HepG2 (cell line): ENCODE data around the gene RNF123. TPM values are rescaled to one million over a fixed set of nuclear protein-coding genes. Genes with fewer than 3 reads are reported as not detected.

Source experiments
- ATAC-seq: fragments of 200-7000 bp; cut with Tn5 transposase; 3 replicates; pipeline ENCODE4 v1.9.1; 2020; ENCODE audit warnings: mild to moderate bottlenecking, moderate library complexity
- BruUV-seq: library from RNA; stranded (reverse); fragments of 400-500 nt; replicated peaks from 2 replicates; lab custom pipeline; 2021; lab: Mats Ljungman, UMichigan
- CTCF ChIA-PET: fragments of 300-600 bp; formaldehyde crosslinking; extraction: SDS; loops from one replicate; lab custom pipeline; 2021; ENCODE audit warnings: low total read pairs, inconsistent platforms, low intra/inter-chr PET ratio; lab: Yijun Ruan, JAX
- POLR2A ChIA-PET: fragments of 350-600 bp; sonication (Branson Sonifier 250); formaldehyde crosslinking; loops from one replicate; lab custom pipeline; 2020; ENCODE audit warnings: antibody characterized with exemption, inconsistent platforms; lab: Yijun Ruan, JAX
- DNase-seq: peaks from one replicate; pipeline ENCODE4 v3.0.0-alpha.2; 2015; ENCODE audit warnings: low spot score
- FAIRE-seq: peaks from 3 replicates; lab custom pipeline; 2011; peaks lifted over from hg19 to GRCh38; lab: Jason Lieb, UNC
- H2AFZ ChIP-seq: one replicate; pipeline ENCODE4 v1.6.1; 2011; ENCODE audit warnings: low read length, inconsistent platforms
- H3K27ac ChIP-seq: fragments of 300-600 bp; 3 replicates; pipeline ENCODE4 v1.8.0; 2011; ENCODE audit warnings: mixed run types, mild to moderate bottlenecking, mixed read lengths, low read length, inconsistent platforms; ENCODE audit not compliant: insufficient read depth; ENCODE audit errors: extremely low read length
- H3K27me3 ChIP-seq, 2 experiments: fragments of 200-600 bp in 1 of 2; 2 replicates in 1 of 2; 3 replicates in 1 of 2; pipeline versions ENCODE4 v1.6.0 to v1.8.0; 2011; ENCODE audit warnings: low read length in 2 of 2, mild to moderate bottlenecking in 2 of 2, moderate library complexity in 2 of 2, inconsistent platforms in 1 of 2; ENCODE audit not compliant: insufficient read depth in 2 of 2, control insufficient read depth in 1 of 2
- H3K36me3 ChIP-seq, 2 experiments: fragments of 200-600 bp in 1 of 2; replicated peaks in 1 of 2; 2 replicates in 1 of 2; 3 replicates in 1 of 2; pipeline versions ENCODE4 v1.5.1 to v1.8.0; 2011; ENCODE audit warnings: low read length in 2 of 2, inconsistent platforms in 1 of 2; ENCODE audit not compliant: insufficient read depth in 2 of 2, control insufficient read depth in 1 of 2
- H3K4me1 ChIP-seq: 2 replicates; pipeline ENCODE4 v1.5.1; 2012; ENCODE audit warnings: low read length, inconsistent platforms; ENCODE audit not compliant: insufficient read depth
- H3K4me2 ChIP-seq: 2 replicates; pipeline ENCODE4 v1.6.0; 2011; ENCODE audit warnings: low read depth, low read length, inconsistent platforms
- H3K4me3 ChIP-seq, 3 experiments: fragments of 200-600 bp in 1 of 3; sonication (generic), shearing (Covaris generic) in 1 of 3; replicated peaks in 1 of 3; 2 replicates each; pipeline ENCODE4 v1.5.1; 2011 to 2016; ENCODE audit warnings: low read length in 3 of 3, inconsistent platforms in 2 of 3, low read depth in 2 of 3, mild to moderate bottlenecking in 2 of 3, control low read depth in 1 of 3, mixed read lengths in 1 of 3; ENCODE audit not compliant: insufficient read depth in 1 of 3
- H3K79me2 ChIP-seq: one replicate; pipeline ENCODE4 v1.6.1; 2011; ENCODE audit warnings: low read length, inconsistent platforms; ENCODE audit not compliant: insufficient read depth
- H3K9ac ChIP-seq: 2 replicates; pipeline ENCODE4 v1.6.0; 2011; ENCODE audit warnings: mild to moderate bottlenecking, low read depth, low read length, inconsistent platforms; ENCODE audit not compliant: insufficient read depth
- H3K9me3 ChIP-seq: 2 replicates; pipeline ENCODE4 v1.5.1; 2012; ENCODE audit warnings: mild to moderate bottlenecking, low read length
- H4K20me1 ChIP-seq: 2 replicates; pipeline ENCODE4 v1.6.0; 2011; ENCODE audit warnings: inconsistent platforms, mild to moderate bottlenecking, low read length, moderate library complexity; ENCODE audit not compliant: insufficient read depth
- ZNF17 ChIP-seq: sonication (generic); formaldehyde crosslinking; IDR thresholded peaks from 2 replicates; pipeline ENCODE4 v1.5.0; 2020; ENCODE audit warnings: mild to moderate bottlenecking, missing genetic modification reagents
- ZNF841 ChIP-seq: sonication (generic); formaldehyde crosslinking; IDR thresholded peaks from 2 replicates; pipeline ENCODE4 v1.8.1; 2023; ENCODE audit warnings: missing genetic modification reagents, borderline replicate concordance
- WGBS: methylation state at CpG from one replicate; pipeline ENCODE4 v1.1.6; 2017; ENCODE audit warnings: low lambda C conversion rate; 5-methylcytosine and 5-hydroxymethylcytosine counted together
- in situ Hi-C: cut with HindIII; loops from 2 replicates; pipeline ENCODE4 v1.10.0; 2017; ENCODE audit warnings: low pct_unique_long_range_greater_than_20kb; ENCODE audit not compliant: extremely low pct_ligation_motif_present
- intact Hi-C: fragments of 100-400 bp; cut with micrococcal nuclease; formaldehyde crosslinking; loops from one replicate; pipeline ENCODE4 v1.10.0; 2022; ENCODE audit not compliant: unreplicated experiment
- polyA plus RNA-seq, 8 experiments: library from polyadenylated mRNA; depleted of rRNA in 3 of 8; stranded (reverse) in 7 of 8; unstranded in 1 of 8; fragments of >200 nt; fragmentation: Illumina TruSeq in 4 of 8; extraction: Trizol in 4 of 8; gene quantifications; 2 replicates each; pipeline versions ENCODE4 v1.2.1 to v1.2.3, GENCODE V29; 2011 to 2016; ENCODE audit warnings: low read depth in 4 of 8, missing spikeins in 1 of 8, mixed read lengths in 1 of 8; ENCODE audit not compliant: insufficient read depth in 1 of 8
- total RNA-seq, 5 experiments: library from RNA; depleted of rRNA; stranded (reverse); fragments of >200 nt; fragmentation: Illumina TruSeq; extraction: Trizol; gene quantifications; 2 replicates each; pipeline ENCODE4 v1.2.3, GENCODE V29; 2016; ENCODE audit warnings: low read depth in 1 of 5
- TF ChIP-seq, protein P1 (sequence below): sonication (generic); formaldehyde crosslinking; IDR thresholded peaks from 2 replicates; pipeline ENCODE4 v1.4.0; 2020; ENCODE audit warnings: mild to moderate bottlenecking, missing genetic modification reagents, borderline replicate concordance

RNF123 gene
- total and polyA plus RNA-seq, 2 of the 13 experiments (the other 11 are each of a cell fraction or from before 2014, with no cell fraction given) = 29.9 to 82.2 TPM

DNA sequence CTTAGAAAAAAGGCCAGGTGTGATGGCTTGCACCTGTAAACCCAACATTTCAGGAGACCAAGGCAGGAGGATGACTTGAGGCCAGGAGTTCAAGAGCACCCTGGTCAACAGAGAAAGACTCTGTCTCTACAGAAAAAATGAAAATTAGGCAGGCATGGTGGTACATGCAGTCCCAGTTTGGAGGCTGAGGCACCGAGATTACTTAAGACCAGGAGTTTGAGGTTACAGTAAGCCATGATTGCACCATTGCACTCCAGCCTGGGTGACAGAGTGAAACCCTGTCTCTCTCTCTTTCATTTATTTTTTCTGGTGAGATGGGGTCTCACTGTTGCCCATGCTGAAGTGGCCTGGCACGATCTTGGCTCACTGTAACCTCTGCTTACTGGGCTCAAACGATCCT is 72.3 kb downstream of the RNF123 start:
- H3K9me3 ChIP-seq = no peaks in the 10 kb centered on the region
- POLR2A ChIA-PET = no interaction called here
- TF ChIP-seq ZNF17 (CRISPR knock-in tag) (no peak), ZNF841 (CRISPR knock-in tag) (no peak)
- TF ChIP-seq, protein P1, sequence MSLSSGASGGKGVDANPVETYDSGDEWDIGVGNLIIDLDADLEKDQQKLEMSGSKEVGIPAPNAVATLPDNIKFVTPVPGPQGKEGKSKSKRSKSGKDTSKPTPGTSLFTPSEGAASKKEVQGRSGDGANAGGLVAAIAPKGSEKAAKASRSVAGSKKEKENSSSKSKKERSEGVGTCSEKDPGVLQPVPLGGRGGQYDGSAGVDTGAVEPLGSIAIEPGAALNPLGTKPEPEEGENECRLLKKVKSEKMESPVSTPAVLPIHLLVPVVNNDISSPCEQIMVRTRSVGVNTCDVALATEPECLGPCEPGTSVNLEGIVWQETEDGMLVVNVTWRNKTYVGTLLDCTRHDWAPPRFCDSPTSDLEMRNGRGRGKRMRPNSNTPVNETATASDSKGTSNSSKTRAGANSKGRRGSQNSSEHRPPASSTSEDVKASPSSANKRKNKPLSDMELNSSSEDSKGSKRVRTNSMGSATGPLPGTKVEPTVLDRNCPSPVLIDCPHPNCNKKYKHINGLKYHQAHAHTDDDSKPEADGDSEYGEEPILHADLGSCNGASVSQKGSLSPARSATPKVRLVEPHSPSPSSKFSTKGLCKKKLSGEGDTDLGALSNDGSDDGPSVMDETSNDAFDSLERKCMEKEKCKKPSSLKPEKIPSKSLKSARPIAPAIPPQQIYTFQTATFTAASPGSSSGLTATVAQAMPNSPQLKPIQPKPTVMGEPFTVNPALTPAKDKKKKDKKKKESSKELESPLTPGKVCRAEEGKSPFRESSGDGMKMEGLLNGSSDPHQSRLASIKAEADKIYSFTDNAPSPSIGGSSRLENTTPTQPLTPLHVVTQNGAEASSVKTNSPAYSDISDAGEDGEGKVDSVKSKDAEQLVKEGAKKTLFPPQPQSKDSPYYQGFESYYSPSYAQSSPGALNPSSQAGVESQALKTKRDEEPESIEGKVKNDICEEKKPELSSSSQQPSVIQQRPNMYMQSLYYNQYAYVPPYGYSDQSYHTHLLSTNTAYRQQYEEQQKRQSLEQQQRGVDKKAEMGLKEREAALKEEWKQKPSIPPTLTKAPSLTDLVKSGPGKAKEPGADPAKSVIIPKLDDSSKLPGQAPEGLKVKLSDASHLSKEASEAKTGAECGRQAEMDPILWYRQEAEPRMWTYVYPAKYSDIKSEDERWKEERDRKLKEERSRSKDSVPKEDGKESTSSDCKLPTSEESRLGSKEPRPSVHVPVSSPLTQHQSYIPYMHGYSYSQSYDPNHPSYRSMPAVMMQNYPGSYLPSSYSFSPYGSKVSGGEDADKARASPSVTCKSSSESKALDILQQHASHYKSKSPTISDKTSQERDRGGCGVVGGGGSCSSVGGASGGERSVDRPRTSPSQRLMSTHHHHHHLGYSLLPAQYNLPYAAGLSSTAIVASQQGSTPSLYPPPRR (CRISPR knock-in tag) = no peak

More for the DNA sequence above, 72.3 kb downstream of the RNF123 start:
- in situ Hi-C loops (no loop called here), intact Hi-C loops (no loop called here)
- WGBS = 86% methylated on average over 3 of the region's 3 CpGs
- H3K4me1 ChIP-seq = peaks cover 9% of the 10 kb centered on the region
- no peak overlapping the region for H3K9ac ChIP-seq
- DNase-seq = no peak
- H3K4me2 ChIP-seq = no peak overlapping the region
- ATAC-seq = no peak
- CTCF ChIA-PET = no interaction called here
- peaks cover 5 to 15% of the 10 kb centered on the region in 2 experiments; a peak in 3 of 5 replicates for H3K36me3 ChIP-seq
- FAIRE-seq = no peak
- no peak overlapping the region for H3K27ac ChIP-seq
- no TSS peak for BruUV-seq
- H4K20me1 ChIP-seq = 0 out of 2 replicates have a peak, but pooled peaks cover 4% of the 10 kb centered on the region
- no peaks in the 10 kb centered on the region for H3K27me3 ChIP-seq
- H2AFZ ChIP-seq = no peak overlapping the region
- no peak overlapping the region for H3K4me3 ChIP-seq
- peaks cover 54% of the 10 kb centered on the region for H3K79me2 ChIP-seq
